ENCODE data around the gene TRIP13.
"Not testable (repeated sequence)": the region's sequence is repeated elsewhere in the genome, so short reads cannot be mapped to it uniquely, and the experiment has no call there.

Gene TRIP13

DNA sequence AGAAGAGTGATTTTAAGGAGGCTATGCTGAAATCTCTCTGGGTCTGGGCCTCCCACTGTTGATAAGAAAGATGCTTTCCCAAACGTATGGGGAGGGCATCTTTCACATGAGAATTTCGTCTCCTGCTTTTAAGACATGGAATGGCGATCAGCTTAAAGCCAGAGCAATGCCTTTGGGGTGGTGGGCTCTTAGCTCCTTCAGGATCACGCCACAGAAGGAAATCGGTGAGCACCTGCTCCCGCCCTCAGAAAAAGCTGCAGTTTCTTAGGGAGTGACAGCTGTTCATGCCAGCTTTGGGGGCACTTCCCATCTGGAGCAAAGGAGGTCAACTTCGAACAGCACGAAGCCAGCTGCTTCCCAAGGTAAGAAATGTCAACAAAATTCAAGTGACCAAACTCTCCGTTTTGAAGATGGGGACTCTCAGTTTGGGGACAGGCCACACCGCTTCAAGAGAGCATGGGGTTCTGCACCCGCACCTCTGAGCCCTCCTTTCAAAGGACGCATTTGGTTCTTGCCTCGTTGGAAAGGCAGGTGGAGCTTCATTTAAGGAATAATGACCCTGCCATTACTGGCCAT lies 39.0 kb downstream of the TRIP13 start:
- TF ChIP-seq, protein P1, sequence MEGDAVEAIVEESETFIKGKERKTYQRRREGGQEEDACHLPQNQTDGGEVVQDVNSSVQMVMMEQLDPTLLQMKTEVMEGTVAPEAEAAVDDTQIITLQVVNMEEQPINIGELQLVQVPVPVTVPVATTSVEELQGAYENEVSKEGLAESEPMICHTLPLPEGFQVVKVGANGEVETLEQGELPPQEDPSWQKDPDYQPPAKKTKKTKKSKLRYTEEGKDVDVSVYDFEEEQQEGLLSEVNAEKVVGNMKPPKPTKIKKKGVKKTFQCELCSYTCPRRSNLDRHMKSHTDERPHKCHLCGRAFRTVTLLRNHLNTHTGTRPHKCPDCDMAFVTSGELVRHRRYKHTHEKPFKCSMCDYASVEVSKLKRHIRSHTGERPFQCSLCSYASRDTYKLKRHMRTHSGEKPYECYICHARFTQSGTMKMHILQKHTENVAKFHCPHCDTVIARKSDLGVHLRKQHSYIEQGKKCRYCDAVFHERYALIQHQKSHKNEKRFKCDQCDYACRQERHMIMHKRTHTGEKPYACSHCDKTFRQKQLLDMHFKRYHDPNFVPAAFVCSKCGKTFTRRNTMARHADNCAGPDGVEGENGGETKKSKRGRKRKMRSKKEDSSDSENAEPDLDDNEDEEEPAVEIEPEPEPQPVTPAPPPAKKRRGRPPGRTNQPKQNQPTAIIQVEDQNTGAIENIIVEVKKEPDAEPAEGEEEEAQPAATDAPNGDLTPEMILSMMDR (IDR thresholded peaks at IDR 0.05; ENCODE audit: low read depth, low read length): no peak
- no peak for DNase-seq (ENCODE audit: low read depth, low spot score)
- in situ Hi-C loops (cut with HindIII; ENCODE audit: low sequenced_read_pairs): no loop called here
- H3K4me3 ChIP-seq (ENCODE audit: low read depth, low read length): no peak overlapping the region

DNA sequence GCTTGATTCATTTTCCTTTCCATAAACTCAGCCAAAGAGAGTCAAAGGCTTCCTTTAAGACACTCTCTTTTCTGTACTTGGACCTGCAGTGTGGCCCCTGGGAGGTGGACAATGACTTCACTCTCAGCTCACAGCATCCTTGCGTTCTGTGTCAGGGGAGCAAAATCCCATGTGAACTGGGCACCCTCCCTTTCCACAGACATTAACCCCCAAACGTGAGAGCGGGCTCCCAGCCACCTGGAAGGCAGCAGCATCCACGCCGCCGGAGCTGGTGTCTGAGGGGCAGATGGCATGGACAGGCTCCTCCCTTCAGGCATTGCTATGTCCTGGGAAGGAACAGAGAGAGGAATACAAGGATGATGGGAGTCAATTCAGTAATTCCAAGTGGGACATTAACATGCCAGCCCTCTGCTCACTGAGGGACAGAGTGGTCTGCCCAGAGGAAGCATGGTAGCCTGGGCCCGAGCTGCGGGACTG lies 39.5 kb downstream of the TRIP13 start:
- in situ Hi-C loops (cut with HindIII; ENCODE audit: low sequenced_read_pairs): no loop called here
- DNase-seq (ENCODE audit: low read depth, low spot score): no peak
- TF ChIP-seq, protein P1 (IDR thresholded peaks at IDR 0.05; ENCODE audit: low read depth, low read length): no peak
- no peak overlapping the region for H3K4me3 ChIP-seq (ENCODE audit: low read depth, low read length)

DNA sequence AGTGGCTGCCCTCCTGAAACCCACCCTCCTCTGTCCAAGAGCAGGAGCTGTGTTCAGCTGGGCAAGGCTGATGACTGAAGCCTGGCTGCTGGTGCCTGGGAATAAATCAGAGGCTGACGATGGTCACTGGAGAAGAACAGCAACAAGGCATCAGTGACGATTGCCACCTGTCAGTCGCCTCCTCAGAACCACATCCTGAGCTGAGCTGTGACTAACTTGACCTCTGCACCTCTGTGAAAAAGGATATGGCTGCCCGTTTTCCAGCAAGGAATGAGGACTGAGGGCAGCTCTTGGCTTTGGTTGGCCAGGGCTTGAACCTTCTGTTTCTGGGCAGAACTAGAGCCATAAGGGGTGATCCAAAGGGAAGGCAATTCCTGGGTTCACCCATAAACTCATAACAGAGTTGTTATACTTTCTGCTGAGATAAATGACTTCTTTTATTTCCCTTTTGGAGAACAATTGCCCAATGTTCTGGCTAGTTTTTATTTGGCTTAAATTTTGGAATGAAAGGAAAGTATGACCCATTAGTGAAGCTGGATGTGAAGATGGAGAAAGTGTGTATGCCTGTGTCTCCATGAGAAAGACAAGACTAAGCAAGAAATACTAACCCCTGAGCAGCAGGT lies 40.1 kb downstream of the TRIP13 start:
- TF ChIP-seq, protein P1 (IDR thresholded peaks at IDR 0.05; ENCODE audit: low read depth, low read length): no peak
- in situ Hi-C loops (cut with HindIII; ENCODE audit: low sequenced_read_pairs): no loop called here
- H3K4me3 ChIP-seq (ENCODE audit: low read depth, low read length): no peak overlapping the region
- DNase-seq (ENCODE audit: low read depth, low spot score): no peak

DNA sequence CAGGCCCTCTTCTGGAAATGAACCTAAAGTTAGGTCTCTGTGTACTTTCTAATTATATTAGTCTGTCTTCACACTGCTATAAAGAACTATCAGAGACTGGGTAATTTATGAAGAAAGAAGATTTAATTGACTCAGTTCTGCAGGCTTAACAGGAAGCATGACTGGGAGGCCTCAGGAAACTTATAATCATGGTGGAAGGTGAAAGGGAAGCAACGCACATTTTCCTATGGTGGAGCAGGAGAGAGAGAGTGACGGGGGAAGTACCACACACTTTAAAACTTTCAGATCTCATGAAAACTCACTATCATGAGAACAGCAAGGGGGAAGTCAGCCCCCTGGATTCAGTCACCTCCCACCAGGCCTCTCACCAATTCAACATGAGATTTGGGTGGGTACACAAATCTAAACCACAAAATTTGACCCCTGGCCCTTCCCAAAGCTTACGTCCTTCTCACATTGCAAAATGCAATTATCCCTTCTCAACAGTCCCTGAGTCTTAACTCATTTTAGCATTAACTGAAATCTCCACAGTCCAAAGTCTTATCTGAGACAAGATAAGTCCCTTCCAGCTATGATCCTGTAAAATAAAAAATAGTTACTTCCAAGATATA lies 40.7 kb downstream of the TRIP13 start:
- in situ Hi-C loops (cut with HindIII; ENCODE audit: low sequenced_read_pairs): no loop called here
- H3K4me3 ChIP-seq (ENCODE audit: low read depth, low read length): no peak overlapping the region
- no peak for DNase-seq (ENCODE audit: low read depth, low spot score)
- TF ChIP-seq, protein P1 (IDR thresholded peaks at IDR 0.05; ENCODE audit: low read depth, low read length): no peak

DNA sequence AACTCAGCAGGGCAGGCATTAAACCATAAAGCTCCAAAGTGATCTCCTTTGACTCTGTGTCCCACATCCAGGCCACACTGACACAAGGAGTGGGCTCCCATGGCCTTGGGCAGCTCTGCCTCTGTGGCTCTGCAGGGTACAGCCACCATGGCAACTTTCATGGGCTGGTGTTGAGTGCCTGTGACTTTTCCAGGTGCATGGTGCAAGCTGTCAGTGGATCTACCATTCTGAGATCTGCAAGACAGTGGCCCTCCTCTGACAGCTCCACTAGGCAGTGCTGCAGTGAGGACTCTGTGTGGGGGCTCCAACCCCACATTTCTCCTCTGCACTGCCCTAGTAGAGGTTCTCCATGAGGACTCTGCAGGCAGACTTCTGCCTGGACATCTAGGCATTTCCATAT lies 41.3 kb downstream of the TRIP13 start:
- H3K4me3 ChIP-seq (ENCODE audit: low read depth, low read length); in situ Hi-C loops (cut with HindIII; ENCODE audit: low sequenced_read_pairs); DNase-seq (ENCODE audit: low read depth, low spot score): not testable (repeated sequence)

DNA sequence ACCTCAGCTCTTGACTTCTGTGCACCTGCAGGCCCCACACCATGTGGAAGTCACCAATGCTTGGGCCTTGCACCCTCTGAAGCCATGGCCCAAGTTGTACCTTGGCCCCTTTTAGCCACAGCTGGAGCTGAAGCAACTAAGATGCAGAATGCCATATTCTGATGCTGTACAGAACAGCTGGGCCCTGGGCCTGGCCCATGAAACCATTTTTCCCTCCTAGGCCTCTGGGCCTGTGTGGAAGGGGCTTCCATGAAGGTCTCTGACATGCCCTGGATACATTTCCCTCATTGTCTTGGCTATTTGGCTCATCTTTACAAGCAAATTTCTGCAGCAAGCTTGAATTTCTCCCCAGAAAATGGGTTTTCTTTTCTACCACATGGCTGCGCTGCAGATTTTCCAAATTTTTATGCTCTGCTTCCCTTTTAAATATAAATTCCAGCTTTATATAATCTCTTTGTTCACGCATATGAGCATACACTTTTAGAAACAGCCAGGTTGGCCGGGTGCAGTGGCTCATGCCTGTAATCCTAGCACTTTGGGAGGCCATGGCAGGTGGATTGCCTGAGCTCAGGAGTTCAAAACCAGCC lies 41.8 kb downstream of the TRIP13 start:
- H3K4me3 ChIP-seq (ENCODE audit: low read depth, low read length); DNase-seq (ENCODE audit: low read depth, low spot score); in situ Hi-C loops (cut with HindIII; ENCODE audit: low sequenced_read_pairs): not testable (repeated sequence)
- TF ChIP-seq, protein P1 (IDR thresholded peaks at IDR 0.05; ENCODE audit: low read depth, low read length): peak; percentile 28

All from astrocyte of the spinal cord (primary cell).